Nephron progenitor cell (in vitro differentiated cells): ENCODE data around the gene HAPSTR1.
"Not testable (repeated sequence)": the region's sequence is repeated elsewhere in the genome, so short reads cannot be mapped to it uniquely, and the experiment has no call there.

Experiments
- DNase-seq: peaks from one replicate; pipeline ENCODE4 v3.0.0; 2021
- H3K27ac Mint-ChIP-seq: 2 replicates; pipeline ENCODE4 v1.8.0; 2021; ENCODE audit warnings: mild to moderate bottlenecking, moderate library complexity, mixed read lengths
- H3K27me3 Mint-ChIP-seq: 2 replicates; pipeline ENCODE4 v1.8.0; 2021; ENCODE audit warnings: mild to moderate bottlenecking, low read depth, mixed read lengths; ENCODE audit not compliant: poor library complexity
- H3K36me3 Mint-ChIP-seq: 2 replicates; pipeline ENCODE4 v1.8.0; 2021; ENCODE audit warnings: low read depth, mixed read lengths
- H3K4me1 Mint-ChIP-seq: 2 replicates; pipeline ENCODE4 v1.8.0; 2021; ENCODE audit warnings: mixed read lengths
- H3K4me3 Mint-ChIP-seq: 2 replicates; pipeline ENCODE4 v1.8.0; 2021; ENCODE audit warnings: mild to moderate bottlenecking, moderate library complexity, mixed read lengths
- H3K9me3 Mint-ChIP-seq: 2 replicates; pipeline ENCODE4 v1.8.0; 2021; ENCODE audit warnings: mild to moderate bottlenecking, moderate library complexity, mixed read lengths
- CTCF ChIP-seq: fragments of 200-600 bp; sonication (generic); IDR thresholded peaks from 2 replicates; pipeline ENCODE4 v1.5.0; 2021; ENCODE audit warnings: antibody characterized with exemption

Gene HAPSTR1

GRCh38 chr16:9075299-9076071 is 16.0 kb upstream of the HAPSTR1 start:
- H3K36me3 Mint-ChIP-seq, result no peaks in the 10 kb centered on the region
- no peak for TF ChIP-seq CTCF
- no peaks in the 10 kb centered on the region for H3K4me1 Mint-ChIP-seq
- H3K27ac Mint-ChIP-seq, result no peak overlapping the region
- H3K9me3 Mint-ChIP-seq, result peaks cover 26% of the 10 kb centered on the region
- H3K27me3 Mint-ChIP-seq, result peaks cover 11% of the 10 kb centered on the region
- H3K4me3 Mint-ChIP-seq, result no peak overlapping the region
- DNase-seq, result no peak

GRCh38 chr16:9077091-9077809 is 14.2 kb upstream of the HAPSTR1 start:
- no peak overlapping the region for H3K4me3 Mint-ChIP-seq
- DNase-seq, result no peak
- H3K27ac Mint-ChIP-seq, result no peak overlapping the region
- H3K27me3 Mint-ChIP-seq, result peaks cover 6% of the 10 kb centered on the region
- peaks cover 26% of the 10 kb centered on the region for H3K9me3 Mint-ChIP-seq
- TF ChIP-seq CTCF, result no peak
- no peaks in the 10 kb centered on the region for H3K4me1 Mint-ChIP-seq
- H3K36me3 Mint-ChIP-seq, result no peaks in the 10 kb centered on the region

- not testable (repeated sequence) for H3K4me3 Mint-ChIP-seq, H3K27me3 Mint-ChIP-seq, H3K4me1 Mint-ChIP-seq, DNase-seq, H3K27ac Mint-ChIP-seq, H3K36me3 Mint-ChIP-seq
- peaks cover 26% of the 10 kb centered on the region for H3K9me3 Mint-ChIP-seq
These were observed 12.7 kb upstream of the HAPSTR1 start for GRCh38 chr16:9078467-9079429.

GRCh38 chr16:9079430-9079812 is 12.0 kb upstream of the HAPSTR1 start:
- Mint-ChIP-seq H3K27ac (no peak overlapping the region), H3K4me3 (no peak overlapping the region), H3K36me3 (no peaks in the 10 kb centered on the region), H3K27me3 (peaks cover 10% of the 10 kb centered on the region), H3K4me1 (no peaks in the 10 kb centered on the region), H3K9me3 (peaks cover 26% of the 10 kb centered on the region)
- no peak for TF ChIP-seq CTCF
- DNase-seq, result no peak

- H3K4me1 Mint-ChIP-seq, result no peaks in the 10 kb centered on the region
- no peak overlapping the region for H3K27ac Mint-ChIP-seq
- no peak for TF ChIP-seq CTCF
- H3K36me3 Mint-ChIP-seq, result no peaks in the 10 kb centered on the region
- H3K27me3 Mint-ChIP-seq, result peaks cover 7% of the 10 kb centered on the region
- DNase-seq, result no peak
- H3K4me3 Mint-ChIP-seq, result no peak overlapping the region
- H3K9me3 Mint-ChIP-seq, result peaks cover 22% of the 10 kb centered on the region
These were observed 10.3 kb upstream of the HAPSTR1 start for GRCh38 chr16:9081158-9081557.

GRCh38 chr16:9081843-9082242 is 9.6 kb upstream of the HAPSTR1 start:
- H3K36me3 Mint-ChIP-seq, result no peaks in the 10 kb centered on the region
- no peak overlapping the region for H3K27ac Mint-ChIP-seq
- no peak for TF ChIP-seq CTCF
- DNase-seq, result no peak
- H3K9me3 Mint-ChIP-seq, result peaks cover 22% of the 10 kb centered on the region
- H3K27me3 Mint-ChIP-seq, result peaks cover 3% of the 10 kb centered on the region
- no peak overlapping the region for H3K4me3 Mint-ChIP-seq
- no peaks in the 10 kb centered on the region for H3K4me1 Mint-ChIP-seq
